ENCODE data around the gene ATG3.
"Not testable (repeated sequence)": the region's sequence is repeated elsewhere in the genome, so short reads cannot be mapped to it uniquely, and the experiment has no call there.

The ATG3 gene

DNA sequence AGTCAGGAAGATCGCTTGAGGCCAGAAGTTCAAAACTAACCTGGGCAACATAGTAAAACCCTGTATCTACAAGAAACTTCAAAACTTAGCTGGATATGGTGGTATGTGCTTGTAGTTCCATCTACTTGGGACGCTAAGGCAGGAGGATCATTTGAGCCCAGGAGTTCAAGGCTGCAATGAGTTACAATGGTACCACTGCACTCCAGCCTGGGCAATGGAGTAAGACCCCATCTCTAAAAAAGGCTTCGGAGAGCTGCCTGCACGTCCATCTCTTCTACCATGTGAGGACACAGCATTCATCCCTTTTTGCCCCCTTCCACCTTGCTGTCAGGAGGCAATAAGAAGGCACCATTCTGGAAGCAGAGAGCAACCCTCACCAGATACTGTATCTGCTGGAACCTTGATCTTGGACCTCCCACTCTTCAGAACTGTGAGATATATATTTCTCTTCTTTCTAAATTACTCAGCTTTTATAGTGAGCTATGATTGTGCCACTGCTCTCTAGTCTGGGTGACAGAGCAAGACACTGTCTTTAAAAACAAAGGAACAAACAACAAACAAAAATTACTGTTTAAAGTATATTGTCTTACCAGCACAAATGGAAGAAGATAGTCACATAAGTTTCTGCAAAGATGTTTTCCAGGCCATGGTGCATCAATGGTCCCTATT lies 58.3 kb downstream of the ATG3 start:
- H3K4me1 ChIP-seq = peaks cover 19% of the 10 kb centered on the region
- no peak overlapping the region for H3K4me2 ChIP-seq
- no peaks in the 10 kb centered on the region for H3K9me3 ChIP-seq
- H3K27me3 ChIP-seq = no peaks in the 10 kb centered on the region
- H3K4me3 ChIP-seq = no peak overlapping the region
- H4K20me1 ChIP-seq = no peaks in the 10 kb centered on the region
- no peak overlapping the region for H3K9ac ChIP-seq
- H3K27ac ChIP-seq = no peak overlapping the region
- TF ChIP-seq Cebpa-rat (IDR thresholded peaks at IDR 0.05) = no peak
- no peaks in the 10 kb centered on the region for H3K36me3 ChIP-seq

DNA sequence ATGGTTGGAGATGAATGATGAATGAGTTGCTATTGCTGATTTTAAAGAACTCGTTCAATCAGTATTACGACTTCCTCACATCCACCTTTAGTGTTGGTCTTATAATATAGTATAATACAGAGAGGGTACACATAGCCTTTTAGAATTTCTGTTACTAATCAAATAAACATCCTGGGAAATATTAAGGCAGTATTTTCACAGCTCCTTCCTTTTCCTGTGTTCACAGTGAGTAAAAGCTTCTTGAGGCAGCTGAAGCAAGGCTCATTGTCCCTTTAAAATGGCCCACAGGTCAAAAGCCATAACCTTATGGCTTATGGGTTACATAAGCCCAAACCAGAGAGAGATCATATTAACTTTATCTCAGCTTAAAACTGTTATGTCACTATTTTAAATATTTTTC lies 61.1 kb downstream of the ATG3 start:
- Histone ChIP-seq H3K9me3 (no peaks in the 10 kb centered on the region), H3K9ac (no peak overlapping the region), H3K4me1 (peaks cover 27% of the 10 kb centered on the region), H4K20me1 (no peaks in the 10 kb centered on the region), H3K4me3 (no peak overlapping the region), H3K36me3 (no peaks in the 10 kb centered on the region), H3K27me3 (no peaks in the 10 kb centered on the region), H3K27ac (no peak overlapping the region), H3K4me2 (no peak overlapping the region)
- no peak for TF ChIP-seq Cebpa-rat (IDR thresholded peaks at IDR 0.05)

DNA sequence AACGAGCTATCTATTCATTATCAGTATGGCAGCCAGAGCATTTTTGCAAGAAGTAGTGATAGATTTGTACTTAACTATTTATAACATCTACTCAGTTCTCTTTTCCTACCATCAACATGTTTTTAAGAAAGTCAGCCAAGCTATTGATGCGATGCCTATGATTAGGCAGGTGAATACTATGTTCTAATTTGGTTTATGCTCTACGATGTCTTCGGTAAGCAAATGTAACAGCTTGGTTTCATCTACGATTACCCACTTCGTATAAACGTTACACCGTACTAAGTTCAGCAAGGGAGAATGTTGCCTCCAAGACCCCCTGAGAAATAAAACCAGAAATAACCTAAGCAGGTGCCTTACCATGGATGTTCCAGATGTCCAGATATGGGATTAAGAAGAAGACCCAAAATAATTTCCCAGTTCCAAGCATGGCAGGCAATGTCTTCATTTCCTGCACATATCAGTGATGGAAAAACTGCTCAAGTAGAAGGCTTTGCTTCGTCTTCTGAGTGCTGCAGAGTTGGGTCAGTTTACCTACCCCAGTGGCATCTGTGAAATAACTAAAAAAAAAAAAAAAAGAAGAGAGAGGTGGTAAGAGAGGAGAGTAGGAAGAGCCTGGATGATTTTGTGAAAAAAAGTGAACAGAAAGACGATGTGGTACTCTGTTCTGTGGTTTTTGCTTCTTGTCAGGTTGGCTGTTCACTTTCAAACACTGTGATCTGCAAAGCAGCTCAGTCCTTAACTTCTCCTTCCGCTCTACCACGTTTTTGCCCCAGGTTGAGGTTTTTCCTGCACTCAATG lies 62.6 kb downstream of the ATG3 start, which contains the start of gene BTLA:
Gene BTLA, minus strand, starts transcription at position 559 of the 798 bp plus-strand sequence. Its CDS starts 114 bp downstream, at position 445.
- Histone ChIP-seq H3K4me2 (peak within 1 kb of the TSS; percentile 16), H3K27ac (no peak within 1 kb of the TSS), H3K9me3 (no peaks in the 10 kb centered on the region), H3K27me3 (no peaks in the 10 kb centered on the region), H3K9ac (no peak within 1 kb of the TSS), H3K4me1 (peaks cover 24% of the 10 kb centered on the region), H4K20me1 (no peaks in the 10 kb centered on the region), H3K4me3 (no peak within 1 kb of the TSS), H3K36me3 (no peaks in the 10 kb centered on the region)
- no peak for TF ChIP-seq Cebpa-rat (IDR thresholded peaks at IDR 0.05)

DNA sequence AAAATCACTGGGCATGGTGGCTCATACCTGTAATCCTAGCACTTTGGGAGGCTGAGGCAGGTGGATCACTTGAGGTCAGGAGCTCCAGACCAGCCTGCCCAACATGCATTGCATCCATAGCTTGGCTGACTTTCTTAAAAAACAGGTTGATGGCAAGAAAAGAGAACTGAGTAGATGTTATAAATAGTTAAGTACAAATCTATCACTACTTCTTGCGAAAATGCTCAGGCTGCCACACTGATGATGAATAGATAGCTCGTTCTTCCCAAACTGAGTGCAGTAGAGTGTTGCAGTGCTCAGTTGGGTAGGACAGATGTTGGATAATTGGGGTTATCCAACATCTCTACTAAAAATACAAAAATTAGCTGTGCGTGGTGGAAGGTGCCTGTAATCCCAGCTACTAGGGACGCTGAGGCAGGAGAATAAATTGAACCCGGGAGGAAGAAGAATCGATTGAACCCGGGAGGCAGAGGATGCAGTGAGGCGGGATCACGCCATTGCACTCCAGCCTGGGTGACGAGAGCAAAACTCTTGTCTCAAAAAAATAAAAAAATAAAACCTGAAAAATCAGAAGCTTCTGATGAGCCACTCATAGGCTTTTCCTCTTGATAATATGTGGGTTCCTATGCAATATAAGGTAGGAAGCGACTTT lies 63.7 kb downstream of the ATG3 start:
- Histone ChIP-seq H3K27ac (no peak overlapping the region), H3K9ac (no peak overlapping the region), H4K20me1 (no peaks in the 10 kb centered on the region), H3K36me3 (no peaks in the 10 kb centered on the region), H3K27me3 (no peaks in the 10 kb centered on the region), H3K4me1 (peaks cover 21% of the 10 kb centered on the region), H3K4me2 (no peak overlapping the region), H3K9me3 (no peaks in the 10 kb centered on the region), H3K4me3 (no peak overlapping the region)
- TF ChIP-seq Cebpa-rat (IDR thresholded peaks at IDR 0.05) = no peak

DNA sequence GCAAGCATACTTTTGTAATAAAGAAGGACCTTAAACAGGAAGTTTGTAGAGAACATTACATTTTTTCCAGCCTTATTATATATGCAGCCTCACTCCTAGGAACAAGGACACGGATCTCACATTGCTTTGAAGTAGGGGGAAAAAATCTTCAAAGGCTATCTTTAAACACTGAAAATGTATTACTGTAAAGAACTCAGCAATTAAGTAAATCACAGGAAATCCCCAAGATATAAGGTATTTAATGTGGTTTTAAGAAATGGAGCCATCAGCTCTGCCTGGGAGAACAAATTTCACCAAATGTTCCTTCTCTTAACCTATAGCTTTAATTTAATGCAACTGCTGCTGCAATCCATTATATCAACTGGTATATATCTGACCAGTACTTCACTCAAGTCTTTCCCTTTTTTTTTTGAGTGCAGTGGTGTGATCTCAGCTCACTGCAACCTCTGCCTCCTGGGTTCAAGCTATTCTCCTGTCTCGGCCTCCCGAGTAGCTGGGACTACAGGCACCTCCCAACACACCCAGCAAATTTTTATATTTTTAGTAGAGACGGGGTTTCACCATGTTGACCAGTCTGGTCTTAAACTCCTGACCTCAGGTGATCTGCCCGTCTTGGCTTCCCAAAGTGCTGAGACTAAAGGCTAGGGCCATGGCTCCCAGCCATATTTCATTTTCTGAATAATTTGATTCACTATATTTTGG lies 65.2 kb downstream of the ATG3 start:
- Histone ChIP-seq H3K27me3 (no peaks in the 10 kb centered on the region), H3K36me3 (no peaks in the 10 kb centered on the region), H3K4me1 (peaks cover 21% of the 10 kb centered on the region), H3K4me2 (peak overlapping the region; percentile 35; the same call in 1 of the 2 replicates), H4K20me1 (no peaks in the 10 kb centered on the region), H3K9ac (no peak overlapping the region), H3K9me3 (no peaks in the 10 kb centered on the region), H3K4me3 (no peak overlapping the region), H3K27ac (no peak overlapping the region)
- TF ChIP-seq Cebpa-rat (IDR thresholded peaks at IDR 0.05) = no peak

DNA sequence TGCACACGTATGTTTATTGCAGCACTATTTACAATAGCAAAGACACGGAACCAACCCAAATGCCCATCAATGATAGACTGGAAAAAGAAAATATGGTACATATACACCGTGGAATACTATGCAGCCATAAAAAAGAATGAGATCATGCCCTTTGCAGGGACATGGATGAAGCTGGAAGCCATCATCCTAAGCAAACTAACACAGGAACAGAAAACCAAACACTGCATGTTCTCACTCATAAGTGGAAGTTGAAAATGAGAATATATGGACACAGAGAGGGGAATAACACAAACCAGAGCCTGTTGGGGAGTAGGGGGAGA lies 67.4 kb downstream of the ATG3 start:
- H3K9ac ChIP-seq, H3K36me3 ChIP-seq, H3K4me2 ChIP-seq, H3K4me3 ChIP-seq, H3K27me3 ChIP-seq, H3K27ac ChIP-seq, H4K20me1 ChIP-seq, H3K9me3 ChIP-seq: not testable (repeated sequence)
- peaks cover 15% of the 10 kb centered on the region for H3K4me1 ChIP-seq

DNA sequence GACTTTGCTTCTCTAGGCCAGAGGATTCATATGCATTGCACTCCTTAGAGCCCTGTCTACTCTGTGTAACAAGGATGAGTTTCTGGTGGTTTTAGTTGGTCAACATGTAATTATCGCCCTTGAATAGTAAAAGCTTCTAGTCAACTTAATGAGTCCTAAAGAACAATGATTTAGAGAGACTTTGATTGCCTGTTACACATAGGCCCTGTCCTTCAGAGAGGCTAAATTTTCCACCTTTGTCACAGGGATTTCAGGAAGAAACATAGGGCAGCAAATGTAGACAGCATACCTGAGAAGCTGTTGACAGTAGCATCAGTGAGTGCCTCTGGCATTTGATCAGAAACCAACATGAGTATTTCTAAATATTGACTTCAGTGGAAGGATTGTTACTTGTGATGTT lies 69.6 kb downstream of the ATG3 start:
- Histone ChIP-seq H3K27me3 (no peaks in the 10 kb centered on the region), H4K20me1 (no peaks in the 10 kb centered on the region), H3K9me3 (no peaks in the 10 kb centered on the region), H3K4me2 (no peak overlapping the region), H3K36me3 (no peaks in the 10 kb centered on the region), H3K4me3 (no peak overlapping the region), H3K27ac (no peak overlapping the region), H3K9ac (no peak overlapping the region), H3K4me1 (peaks cover 8% of the 10 kb centered on the region)
- TF ChIP-seq Cebpa-rat (IDR thresholded peaks at IDR 0.05) = no peak

DNA sequence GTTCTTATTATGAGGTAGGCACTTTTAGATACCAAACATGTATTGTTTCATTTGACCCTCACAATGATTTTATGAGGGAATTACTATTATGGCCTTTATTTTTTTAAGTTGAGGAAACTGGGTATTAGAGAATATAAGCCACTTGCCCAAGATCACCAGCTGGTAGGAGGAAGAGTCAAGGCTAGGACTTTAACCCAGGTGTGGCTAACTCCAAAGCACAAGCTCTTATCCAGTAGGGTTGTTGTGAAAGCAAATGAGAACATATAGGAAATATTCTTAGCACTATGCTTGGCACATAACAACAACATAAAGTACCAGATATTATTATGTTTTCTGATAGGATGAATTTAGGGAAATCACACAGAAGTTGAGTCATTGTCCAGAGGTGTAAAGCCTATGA lies 70.4 kb downstream of the ATG3 start:
- Histone ChIP-seq H4K20me1 (no peaks in the 10 kb centered on the region), H3K27ac (no peak overlapping the region), H3K4me2 (no peak overlapping the region), H3K4me1 (peaks cover 3% of the 10 kb centered on the region), H3K9ac (no peak overlapping the region), H3K4me3 (no peak overlapping the region), H3K9me3 (no peaks in the 10 kb centered on the region), H3K36me3 (no peaks in the 10 kb centered on the region), H3K27me3 (no peaks in the 10 kb centered on the region)
- TF ChIP-seq Cebpa-rat (IDR thresholded peaks at IDR 0.05) = no peak

DNA sequence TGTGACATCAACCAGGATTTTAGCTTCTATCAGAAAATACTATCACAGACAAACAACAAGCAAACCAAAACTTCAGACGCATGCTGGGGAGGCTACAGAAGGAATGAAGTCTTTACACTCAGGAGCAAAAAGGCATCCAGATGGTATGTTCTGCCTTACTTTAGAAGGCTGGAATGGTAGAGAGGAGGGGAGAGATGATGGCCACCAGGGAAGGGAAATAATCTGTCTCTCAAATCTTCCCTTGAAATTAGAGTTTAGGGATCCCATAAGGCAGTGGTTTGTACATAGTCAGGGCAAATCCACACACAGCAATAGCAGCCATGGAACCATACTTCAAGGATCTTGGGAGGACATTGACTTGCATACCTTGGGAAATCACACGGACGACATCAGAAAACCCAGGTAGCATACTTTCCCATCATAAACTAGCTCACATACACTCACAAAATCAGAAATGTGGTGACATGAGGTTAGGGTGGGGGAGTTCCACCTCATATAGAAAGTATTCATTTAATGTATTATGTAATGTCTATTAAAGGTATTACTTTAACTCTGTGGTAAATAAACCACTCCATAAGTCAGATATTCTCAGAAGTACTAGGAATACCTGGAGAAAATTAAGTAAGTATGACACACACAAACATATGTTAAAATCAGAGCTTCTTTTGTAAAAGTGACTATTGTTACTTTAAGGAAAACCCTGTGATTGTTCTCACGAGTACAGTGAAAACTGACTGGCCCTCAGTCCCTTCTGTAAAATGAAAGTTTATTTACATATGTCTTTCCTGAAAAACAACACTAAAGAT lies 71.9 kb downstream of the ATG3 start:
- Histone ChIP-seq H3K4me1 (no peaks in the 10 kb centered on the region), H3K27ac (no peak overlapping the region), H3K4me2 (no peak overlapping the region), H3K9ac (no peak overlapping the region), H3K4me3 (no peak overlapping the region), H3K9me3 (no peaks in the 10 kb centered on the region; the same call in 1 of the 2 replicates), H3K27me3 (no peaks in the 10 kb centered on the region), H3K36me3 (no peaks in the 10 kb centered on the region), H4K20me1 (no peaks in the 10 kb centered on the region)
- no peak for TF ChIP-seq Cebpa-rat (IDR thresholded peaks at IDR 0.05)
